Activated CD8-positive, alpha-beta T cell treated with anti-CD3 and anti-CD28 coated beads for 36 hours (primary cell): ENCODE results near the gene ITIH3. TPM values are rescaled to one million over a fixed set of nuclear protein-coding genes. Genes with fewer than 3 reads are reported as not detected.

Source experiments
- ATAC-seq: fragments of 200-7000 bp; cut with Tn5 transposase; one replicate; pipeline ENCODE4 v1.10.0; 2021; ENCODE audit warnings: mild to moderate bottlenecking, moderate library complexity
- CTCF ChIA-PET: fragments of 350-600 bp; sonication (Branson Sonifier 250); formaldehyde crosslinking; loops from one replicate; lab custom pipeline; 2021; ENCODE audit warnings: antibody characterized with exemption; lab: Charles Lee
- POLR2A ChIA-PET: fragments of 350-600 bp; sonication (Branson Sonifier 250); formaldehyde crosslinking; loops from one replicate; lab custom pipeline; 2021; ENCODE audit warnings: antibody characterized with exemption; lab: Charles Lee
- DNase-seq: peaks from one replicate; pipeline ENCODE4 v3.0.0-alpha.2; 2020
- H3K27ac Mint-ChIP-seq: one replicate; pipeline ENCODE4 v1.8.0; 2021; ENCODE audit warnings: mild to moderate bottlenecking, mixed read lengths
- H3K27me3 Mint-ChIP-seq: one replicate; pipeline ENCODE4 v1.8.0; 2021; ENCODE audit warnings: mixed read lengths
- H3K36me3 Mint-ChIP-seq: one replicate; pipeline ENCODE4 v1.8.0; 2021; ENCODE audit warnings: low read depth, mixed read lengths
- H3K4me1 Mint-ChIP-seq: one replicate; pipeline ENCODE4 v1.8.0; 2021; ENCODE audit warnings: low read depth, mixed read lengths
- H3K4me3 Mint-ChIP-seq: one replicate; pipeline ENCODE4 v1.8.0; 2021; ENCODE audit warnings: mild to moderate bottlenecking, moderate library complexity, mixed read lengths
- H3K9me3 Mint-ChIP-seq: one replicate; pipeline ENCODE4 v1.8.0; 2021; ENCODE audit warnings: mixed read lengths
- CTCF ChIP-seq: fragments of 200-600 bp; IDR thresholded peaks from one replicate; pipeline ENCODE4 v1.8.0; 2022; ENCODE audit warnings: antibody characterized with exemption, mild to moderate bottlenecking
- intact Hi-C: fragments of 100-400 bp; cut with micrococcal nuclease; formaldehyde crosslinking; loops from one replicate; pipeline ENCODE4 v1.10.0; 2022
- total RNA-seq, 2 experiments: library from RNA; stranded (reverse); gene quantifications; one replicate each; pipeline ENCODE4 v1.2.3, GENCODE V29; 2021

Gene ITIH3
- total RNA-seq, 2 experiments from 2014 or later = not detected

- no peaks in the 10 kb centered on the region for H3K36me3 Mint-ChIP-seq
- DNase-seq = no peak
- no peaks in the 10 kb centered on the region for H3K27me3 Mint-ChIP-seq
- intact Hi-C loops = no loop called here
- no peak overlapping the region for H3K27ac Mint-ChIP-seq
- TF ChIP-seq CTCF = no peak
- no peaks in the 10 kb centered on the region for H3K4me1 Mint-ChIP-seq
- ChIA-PET CTCF (interaction anchor here (0.8 to 1.1 kb wide), 2 partner anchors 23 to 26 kb away, joined by 3 to 4 read pairs; no protein-coding TSS in a partner anchor), POLR2A (interaction anchor here (0.6 to 1.1 kb wide), 2 partner anchors 23 to 56 kb away, joined by 3 read pairs; partner anchors contain the start of gene NEK4)
- H3K4me3 Mint-ChIP-seq = no peak overlapping the region
- H3K9me3 Mint-ChIP-seq = no peaks in the 10 kb centered on the region
- no peak for ATAC-seq
Observed at GRCh38 chr3:52793702-52794611, 639 bp upstream of the ITIH3 start.

GRCh38 chr3:52795298-52795900, 803 bp downstream of the ITIH3 start:
- ChIA-PET POLR2A (no interaction called here), CTCF (interaction anchor here (1.1 kb wide), 1 partner anchor 22 kb away, joined by 4 read pairs; no protein-coding TSS in a partner anchor)

GRCh38 chr3:52796411-52796810, 1.8 kb downstream of the ITIH3 start:
- CTCF ChIA-PET = no interaction called here
- no peak overlapping the region for H3K27ac Mint-ChIP-seq

More at GRCh38 chr3:52795298-52795900, 803 bp downstream of the ITIH3 start:
- H3K4me3 Mint-ChIP-seq = no peak overlapping the region
- ATAC-seq = no peak
- no peaks in the 10 kb centered on the region for H3K36me3 Mint-ChIP-seq
- H3K27me3 Mint-ChIP-seq = no peaks in the 10 kb centered on the region
- no peak for TF ChIP-seq CTCF
- H3K9me3 Mint-ChIP-seq = no peaks in the 10 kb centered on the region
- DNase-seq = no peak
- no peaks in the 10 kb centered on the region for H3K4me1 Mint-ChIP-seq
- intact Hi-C loops = no loop called here
- no peak overlapping the region for H3K27ac Mint-ChIP-seq

GRCh38 chr3:52798376-52798977, 3.9 kb downstream of the ITIH3 start:
- CTCF ChIA-PET = interaction anchor here (0.8 to 2.6 kb wide), 17 partner anchors 8 to 60 kb away, joined by 3 to 17 read pairs (median 3); no protein-coding TSS in a partner anchor
- Mint-ChIP-seq H3K36me3 (no peaks in the 10 kb centered on the region), H3K27me3 (no peaks in the 10 kb centered on the region), H3K4me1 (no peaks in the 10 kb centered on the region), H3K9me3 (no peaks in the 10 kb centered on the region), H3K4me3 (no peak overlapping the region), H3K27ac (no peak overlapping the region)
- no peak for TF ChIP-seq CTCF
- POLR2A ChIA-PET = no interaction called here
- DNase-seq (no peak), ATAC-seq (no peak)
- intact Hi-C loops = no loop called here

More at GRCh38 chr3:52796411-52796810, 1.8 kb downstream of the ITIH3 start:
- H3K9me3 Mint-ChIP-seq = no peaks in the 10 kb centered on the region
- no peaks in the 10 kb centered on the region for H3K4me1 Mint-ChIP-seq
- ATAC-seq = no peak
- no peaks in the 10 kb centered on the region for H3K27me3 Mint-ChIP-seq
- TF ChIP-seq CTCF = no peak
- POLR2A ChIA-PET = no interaction called here
- no peak overlapping the region for H3K4me3 Mint-ChIP-seq
- no peak for DNase-seq
- intact Hi-C loops = no loop called here
- H3K36me3 Mint-ChIP-seq = no peaks in the 10 kb centered on the region
